Activated CD4-positive, alpha-beta T cell treated with anti-CD3 and anti-CD28 coated beads for 36 hours (primary cell): Measurements from ENCODE around the gene UBL7. TPM values are rescaled to one million over a fixed set of nuclear protein-coding genes. Genes with fewer than 3 reads are reported as not detected.

Source experiments
- ATAC-seq: fragments of 200-7000 bp; cut with Tn5 transposase; one replicate; pipeline ENCODE4 v1.10.0; 2021; ENCODE audit warnings: mild to moderate bottlenecking, moderate library complexity
- CTCF ChIA-PET: fragments of 350-600 bp; sonication (Branson Sonifier 250); formaldehyde crosslinking; loops from one replicate; lab custom pipeline; 2021; ENCODE audit warnings: antibody characterized with exemption; lab: Charles Lee
- POLR2A ChIA-PET: fragments of 350-600 bp; sonication (Branson Sonifier 250); formaldehyde crosslinking; loops from one replicate; lab custom pipeline; 2021; ENCODE audit warnings: antibody characterized with exemption, inconsistent platforms; lab: Charles Lee
- DNase-seq: peaks from one replicate; pipeline ENCODE4 v3.0.0-alpha.2; 2020
- H3K27ac Mint-ChIP-seq: one replicate; pipeline ENCODE4 v1.8.0; 2021; ENCODE audit warnings: mixed read lengths
- H3K27me3 Mint-ChIP-seq: one replicate; pipeline ENCODE4 v1.8.0; 2021; ENCODE audit warnings: mixed read lengths
- H3K36me3 Mint-ChIP-seq: one replicate; pipeline ENCODE4 v1.8.0; 2021; ENCODE audit warnings: low read depth, mixed read lengths
- H3K4me1 Mint-ChIP-seq: one replicate; pipeline ENCODE4 v1.8.0; 2021; ENCODE audit warnings: mixed read lengths
- H3K4me3 Mint-ChIP-seq: one replicate; pipeline ENCODE4 v1.8.0; 2021; ENCODE audit warnings: mild to moderate bottlenecking, moderate library complexity, mixed read lengths
- H3K9me3 Mint-ChIP-seq: one replicate; pipeline ENCODE4 v1.8.0; 2021; ENCODE audit warnings: low read depth, mixed read lengths
- intact Hi-C, 2 experiments: fragments of 100-400 bp; cut with DNase I in 1 of 2; cut with micrococcal nuclease in 1 of 2; formaldehyde crosslinking; loops; one replicate each; pipeline versions ENCODE4 v1.14.2 to v1.15.1; 2022 to 2024; cut with DNase I, micrococcal nuclease
- total RNA-seq, 2 experiments: library from RNA; stranded (reverse); gene quantifications; one replicate each; pipeline ENCODE4 v1.2.3, GENCODE V29; 2021

The UBL7 gene
- total RNA-seq = 10 to 100 TPM; 47.5 to 48.6 TPM

DNA sequence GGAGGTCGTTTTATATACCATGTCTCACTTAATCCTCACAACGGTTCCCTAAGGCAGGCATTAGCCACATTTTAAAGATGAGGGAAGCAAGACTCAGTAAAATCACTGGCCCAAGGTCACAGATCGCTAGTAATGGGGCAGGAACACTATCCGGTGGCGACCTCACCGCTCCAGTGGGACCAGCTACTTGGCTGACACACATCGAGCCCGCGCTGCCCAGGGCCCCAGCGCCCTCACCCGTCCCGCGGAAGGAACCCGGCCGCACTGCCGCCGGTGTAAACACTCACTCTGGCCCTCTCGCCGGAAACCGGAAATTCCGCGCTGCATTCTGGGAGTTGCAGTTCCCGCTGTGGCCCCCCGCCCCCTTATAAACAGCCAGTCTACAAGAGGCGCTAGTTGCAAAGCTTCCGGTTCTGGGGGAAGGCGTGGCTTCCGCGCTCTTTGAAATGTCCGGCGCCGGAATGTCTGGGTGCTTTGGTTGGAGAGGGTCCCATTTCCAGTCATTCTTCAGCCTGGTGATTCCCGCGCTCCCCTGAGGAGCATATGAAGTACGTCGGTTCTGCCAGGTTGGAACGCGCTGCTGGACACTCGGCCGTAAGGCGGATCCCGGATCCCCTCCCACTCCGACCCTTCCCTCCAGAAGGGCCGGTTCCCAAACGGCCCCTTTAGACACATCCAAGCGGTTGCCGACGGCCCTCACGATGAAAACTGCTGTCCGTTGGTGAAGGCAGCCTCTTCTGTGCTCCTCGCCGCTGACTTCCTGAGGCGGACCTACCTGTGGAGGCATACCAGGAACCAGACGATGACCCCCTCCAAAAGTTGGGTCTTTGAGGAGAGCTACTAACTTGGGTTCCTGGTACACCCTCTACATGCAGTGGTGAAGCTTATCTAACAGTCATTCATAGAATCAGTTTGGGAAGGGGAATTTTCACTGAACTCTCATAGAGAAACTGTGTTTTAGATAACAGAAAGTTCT is at the start of gene UBL7:
UBL7 (minus strand) TSS at position 290 of the 976 bp plus-strand sequence. CDS start 2,293 bp downstream, outside the sequence.
- peak; percentile 99 for DNase-seq
- H3K4me1 Mint-ChIP-seq = peaks cover 47% of the 10 kb centered on the region
- peaks cover 24% of the 10 kb centered on the region for H3K36me3 Mint-ChIP-seq
- peak; percentile 97 for ATAC-seq
- ChIA-PET POLR2A (interaction anchor here (0.5 to 2.7 kb wide), 13 partner anchors 11 to 467 kb away, joined by 3 to 13 read pairs (median 3); partner anchors contain the start of genes ARID3B and PML), CTCF (interaction anchor here (0.6 to 2.3 kb wide), 13 partner anchors 19 to 488 kb away, joined by 3 to 13 read pairs (median 5); partner anchors contain the start of genes ARID3B and CLK3)
- intact Hi-C loops = loop anchor here (1.0 to 5.0 kb wide), 22 partner anchors 22 to 740 kb away; partner anchors contain the start of genes CLK3 (in 2 of the 2), ARID3B (in 1 of the 2), C15orf39 (in 1 of the 2) and EDC3 (in 1 of the 2)
- H3K27me3 Mint-ChIP-seq = no peaks in the 10 kb centered on the region
- H3K9me3 Mint-ChIP-seq = peaks cover 2% of the 10 kb centered on the region
- peak within 1 kb of the TSS; percentile 96 for H3K4me3 Mint-ChIP-seq
- H3K27ac Mint-ChIP-seq = peak within 1 kb of the TSS; percentile 97

DNA sequence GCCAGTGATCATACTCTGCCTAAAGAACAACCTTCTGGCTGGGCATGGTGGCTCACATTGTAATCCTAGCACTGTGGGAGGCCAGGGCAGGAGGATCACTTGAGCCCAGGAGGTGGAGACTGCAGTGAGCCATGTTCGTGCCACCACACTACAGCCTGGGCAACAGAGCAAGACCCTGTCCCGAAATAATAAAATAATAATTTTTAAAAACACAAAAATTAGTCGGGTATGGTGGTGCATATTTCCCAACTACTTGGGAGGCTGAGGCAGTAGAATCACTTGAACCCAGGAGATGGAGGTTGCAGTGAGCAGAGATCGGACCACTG is 45.5 kb upstream of the UBL7 start:
- ChIA-PET CTCF (no interaction called here), POLR2A (no interaction called here)
- ATAC-seq = no peak
- Mint-ChIP-seq H3K4me3 (no peak overlapping the region), H3K27me3 (no peaks in the 10 kb centered on the region), H3K4me1 (no peaks in the 10 kb centered on the region), H3K27ac (no peak overlapping the region), H3K9me3 (no peaks in the 10 kb centered on the region), H3K36me3 (peaks cover 13% of the 10 kb centered on the region)
- no peak for DNase-seq
- intact Hi-C loops = no loop called here

GRCh38 chr15:74505837-74506514 is 45.0 kb upstream of the UBL7 start:
- intact Hi-C loops = no loop called here
- Mint-ChIP-seq H3K27ac (no peak overlapping the region), H3K9me3 (no peaks in the 10 kb centered on the region), H3K36me3 (peaks cover 13% of the 10 kb centered on the region), H3K4me3 (no peak overlapping the region), H3K4me1 (no peaks in the 10 kb centered on the region), H3K27me3 (no peaks in the 10 kb centered on the region)
- ATAC-seq = no peak
- ChIA-PET CTCF (no interaction called here), POLR2A (no interaction called here)
- DNase-seq = no peak

DNA sequence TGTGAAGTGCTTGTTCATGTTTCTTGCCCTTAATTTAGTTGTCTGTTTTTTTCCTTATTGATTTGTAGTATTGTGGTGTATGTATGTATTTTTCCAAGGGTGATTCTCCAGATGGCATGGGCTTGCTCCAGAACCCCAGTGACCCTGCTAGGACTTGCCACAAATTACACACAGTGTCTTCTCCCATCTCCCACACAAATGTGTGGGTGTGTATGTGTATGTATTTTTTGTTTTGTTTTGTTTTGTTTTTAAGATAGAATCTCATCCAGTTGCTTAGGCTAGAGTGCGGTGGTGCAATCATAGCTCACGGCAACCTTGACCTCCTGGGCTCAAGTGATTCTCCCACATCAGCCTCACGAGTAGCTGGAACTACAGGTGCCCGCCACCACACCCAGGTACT is 43.9 kb upstream of the UBL7 start:
- Mint-ChIP-seq H3K4me1 (no peaks in the 10 kb centered on the region), H3K27me3 (no peaks in the 10 kb centered on the region), H3K4me3 (no peak overlapping the region), H3K27ac (no peak overlapping the region), H3K36me3 (peaks cover 13% of the 10 kb centered on the region), H3K9me3 (no peaks in the 10 kb centered on the region)
- DNase-seq (no peak), ATAC-seq (no peak)
- ChIA-PET POLR2A (no interaction called here), CTCF (no interaction called here)
- intact Hi-C loops = no loop called here

- no peaks in the 10 kb centered on the region for H3K4me1 Mint-ChIP-seq
- peaks cover 13% of the 10 kb centered on the region for H3K36me3 Mint-ChIP-seq
- intact Hi-C loops = no loop called here
- H3K27me3 Mint-ChIP-seq = no peaks in the 10 kb centered on the region
- H3K27ac Mint-ChIP-seq = no peak overlapping the region
- H3K9me3 Mint-ChIP-seq = no peaks in the 10 kb centered on the region
- H3K4me3 Mint-ChIP-seq = no peak overlapping the region
- ATAC-seq (no peak), DNase-seq (no peak)
- CTCF ChIA-PET = no interaction called here
- POLR2A ChIA-PET = no interaction called here
These were observed 43.5 kb upstream of the UBL7 start for GRCh38 chr15:74504418-74504817.

DNA sequence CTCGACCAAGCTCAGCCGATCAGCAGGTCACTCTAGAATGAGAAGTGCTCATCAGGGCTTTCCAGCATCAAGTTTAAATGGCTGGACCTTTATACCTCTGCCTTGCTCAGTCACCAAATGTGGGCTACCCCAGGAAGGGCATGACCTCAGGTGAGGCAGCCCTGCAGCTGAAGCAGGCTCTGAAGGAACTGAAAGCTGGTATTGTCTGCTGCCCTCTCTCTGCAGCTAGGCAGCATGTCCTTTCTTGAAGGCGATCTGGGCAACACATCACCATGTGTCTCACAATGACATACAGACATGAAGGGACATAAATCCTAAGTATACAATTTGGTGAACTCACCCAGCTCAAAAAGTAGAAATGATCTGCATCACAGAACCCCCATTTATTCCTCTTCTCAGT is 41.3 kb upstream of the UBL7 start:
- CTCF ChIA-PET = interaction anchor here (0.6 to 1.8 kb wide), 2 partner anchors 13 to 746 kb away, joined by 3 to 5 read pairs; no protein-coding TSS in a partner anchor
- no peak for DNase-seq
- POLR2A ChIA-PET = no interaction called here
- H3K36me3 Mint-ChIP-seq = peaks cover 13% of the 10 kb centered on the region
- no peaks in the 10 kb centered on the region for H3K27me3 Mint-ChIP-seq
- H3K4me1 Mint-ChIP-seq = no peaks in the 10 kb centered on the region
- ATAC-seq = no peak
- intact Hi-C loops = no loop called here
- H3K4me3 Mint-ChIP-seq = no peak overlapping the region
- no peaks in the 10 kb centered on the region for H3K9me3 Mint-ChIP-seq
- H3K27ac Mint-ChIP-seq = no peak overlapping the region

GRCh38 chr15:74500401-74500800 is 39.4 kb upstream of the UBL7 start:
- POLR2A ChIA-PET = no interaction called here
- CTCF ChIA-PET = interaction anchor here (1.0 to 1.8 kb wide), 2 partner anchors 11 to 14 kb away, joined by 3 to 5 read pairs; no protein-coding TSS in a partner anchor
- Mint-ChIP-seq H3K4me3 (no peak overlapping the region), H3K4me1 (no peaks in the 10 kb centered on the region), H3K27me3 (no peaks in the 10 kb centered on the region), H3K27ac (no peak overlapping the region), H3K36me3 (peaks cover 10% of the 10 kb centered on the region), H3K9me3 (no peaks in the 10 kb centered on the region)
- no peak for DNase-seq
- intact Hi-C loops = no loop called here
- ATAC-seq = no peak

DNA sequence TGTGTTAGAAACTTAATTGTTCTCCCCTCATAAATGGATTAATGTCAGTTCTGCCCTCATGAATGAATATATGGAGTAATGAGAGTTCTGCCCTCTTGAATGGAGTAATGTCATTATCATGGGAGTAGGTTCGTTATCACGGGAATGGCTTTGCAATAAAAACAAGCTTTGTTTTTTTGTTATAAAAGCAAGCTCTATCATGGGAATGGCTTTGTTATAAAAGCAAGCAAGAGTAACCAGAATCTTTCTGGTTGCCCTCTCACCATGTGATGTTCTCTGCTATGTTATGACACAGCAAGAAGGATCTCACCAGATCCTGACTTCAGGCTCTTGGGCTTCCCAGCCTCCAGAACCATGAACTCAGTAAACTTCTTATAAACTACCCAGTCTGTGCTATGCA is 38.4 kb upstream of the UBL7 start:
- no peaks in the 10 kb centered on the region for H3K9me3 Mint-ChIP-seq
- ChIA-PET CTCF (interaction anchor here (0.7 kb wide), 1 partner anchor 124 kb away, joined by 3 read pairs; no protein-coding TSS in a partner anchor), POLR2A (no interaction called here)
- no peak overlapping the region for H3K27ac Mint-ChIP-seq
- H3K27me3 Mint-ChIP-seq = no peaks in the 10 kb centered on the region
- ATAC-seq (no peak), DNase-seq (no peak)
- no peaks in the 10 kb centered on the region for H3K4me1 Mint-ChIP-seq
- H3K36me3 Mint-ChIP-seq = peaks cover 8% of the 10 kb centered on the region
- intact Hi-C loops = no loop called here
- H3K4me3 Mint-ChIP-seq = no peak overlapping the region

DNA sequence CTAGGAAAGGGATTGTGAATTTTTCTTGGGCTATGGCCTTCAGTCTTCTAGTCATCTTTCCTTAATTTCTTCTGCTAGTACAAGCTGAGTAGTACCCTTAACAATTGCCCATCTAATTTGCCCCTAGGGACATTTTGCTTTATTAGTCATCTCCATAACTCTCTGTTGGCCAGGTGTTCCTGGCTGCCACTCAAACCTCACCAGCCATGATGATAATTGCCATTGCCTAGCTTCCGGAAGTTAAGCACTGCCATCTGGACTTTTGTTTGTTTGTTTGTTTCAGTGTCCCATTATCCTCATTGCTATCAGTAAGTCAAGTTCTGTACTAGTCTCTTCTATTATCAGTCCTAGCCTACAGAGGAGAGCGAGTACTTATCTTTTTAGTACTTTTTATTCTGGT is 36.6 kb upstream of the UBL7 start:
- ChIA-PET POLR2A (no interaction called here), CTCF (interaction anchor here (0.7 kb wide), 1 partner anchor 29 kb away, joined by 4 read pairs; no protein-coding TSS in a partner anchor)
- intact Hi-C loops = no loop called here
- no peak overlapping the region for H3K27ac Mint-ChIP-seq
- H3K4me3 Mint-ChIP-seq = no peak overlapping the region
- no peak for DNase-seq
- peaks cover 2% of the 10 kb centered on the region for H3K36me3 Mint-ChIP-seq
- no peak for ATAC-seq
- H3K9me3 Mint-ChIP-seq = no peaks in the 10 kb centered on the region
- no peaks in the 10 kb centered on the region for H3K27me3 Mint-ChIP-seq
- no peaks in the 10 kb centered on the region for H3K4me1 Mint-ChIP-seq

DNA sequence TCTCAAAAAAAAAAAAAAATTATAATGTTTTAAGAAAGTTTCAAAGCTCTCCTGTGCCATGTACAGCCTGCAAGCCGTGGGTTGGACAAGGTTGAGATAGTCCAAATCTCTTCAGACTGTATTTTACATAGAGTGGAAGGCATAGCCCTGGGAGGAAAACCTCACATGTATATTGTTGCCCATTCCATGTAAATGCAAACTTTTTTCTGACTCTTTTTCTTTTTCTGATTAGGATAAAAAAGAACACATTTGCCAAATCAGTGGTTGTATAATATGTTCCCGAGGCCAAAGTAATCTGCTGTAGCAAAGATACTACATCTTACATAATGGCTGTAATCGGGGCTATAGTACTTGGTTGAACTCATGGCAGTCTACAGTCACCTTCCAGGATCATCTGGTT is 35.7 kb upstream of the UBL7 start:
- POLR2A ChIA-PET = no interaction called here
- no peak overlapping the region for H3K27ac Mint-ChIP-seq
- no peaks in the 10 kb centered on the region for H3K4me1 Mint-ChIP-seq
- intact Hi-C loops = no loop called here
- H3K36me3 Mint-ChIP-seq = peaks cover 3% of the 10 kb centered on the region
- CTCF ChIA-PET = no interaction called here
- H3K9me3 Mint-ChIP-seq = no peaks in the 10 kb centered on the region
- no peak for DNase-seq
- no peaks in the 10 kb centered on the region for H3K27me3 Mint-ChIP-seq
- H3K4me3 Mint-ChIP-seq = no peak overlapping the region
- no peak for ATAC-seq

DNA sequence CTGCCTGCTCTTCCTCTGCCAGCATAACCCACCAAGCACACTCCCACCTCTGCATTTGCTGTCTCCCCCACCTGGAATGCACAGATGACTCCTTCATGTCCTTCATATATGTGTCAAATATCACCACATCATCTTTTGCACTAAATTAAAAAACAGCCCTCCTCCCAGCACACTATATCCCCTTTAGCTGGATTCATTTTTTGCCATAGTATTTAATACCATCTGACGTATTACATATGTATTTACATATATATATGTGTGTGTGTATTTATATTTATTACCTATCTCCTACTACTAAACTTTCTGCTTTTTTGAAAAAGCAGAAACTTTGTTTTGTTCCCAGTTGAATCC is 29.4 kb upstream of the UBL7 start:
- Mint-ChIP-seq H3K4me1 (peaks cover 12% of the 10 kb centered on the region), H3K27me3 (no peaks in the 10 kb centered on the region), H3K36me3 (peaks cover 3% of the 10 kb centered on the region), H3K27ac (no peak overlapping the region), H3K9me3 (no peaks in the 10 kb centered on the region), H3K4me3 (no peak overlapping the region)
- POLR2A ChIA-PET = no interaction called here
- intact Hi-C loops = loop anchor here in 1 of 2 experiments (5.0 kb wide), 1 partner anchor 38 kb away; no protein-coding TSS in a partner anchor
- ATAC-seq = no peak
- DNase-seq = no peak
- CTCF ChIA-PET = interaction anchor here (0.5 to 3.0 kb wide), 4 partner anchors 32 to 124 kb away, joined by 3 to 12 read pairs (median 6); no protein-coding TSS in a partner anchor
